ENCODE data around the gene KCNF1.

Gene KCNF1, protein sequence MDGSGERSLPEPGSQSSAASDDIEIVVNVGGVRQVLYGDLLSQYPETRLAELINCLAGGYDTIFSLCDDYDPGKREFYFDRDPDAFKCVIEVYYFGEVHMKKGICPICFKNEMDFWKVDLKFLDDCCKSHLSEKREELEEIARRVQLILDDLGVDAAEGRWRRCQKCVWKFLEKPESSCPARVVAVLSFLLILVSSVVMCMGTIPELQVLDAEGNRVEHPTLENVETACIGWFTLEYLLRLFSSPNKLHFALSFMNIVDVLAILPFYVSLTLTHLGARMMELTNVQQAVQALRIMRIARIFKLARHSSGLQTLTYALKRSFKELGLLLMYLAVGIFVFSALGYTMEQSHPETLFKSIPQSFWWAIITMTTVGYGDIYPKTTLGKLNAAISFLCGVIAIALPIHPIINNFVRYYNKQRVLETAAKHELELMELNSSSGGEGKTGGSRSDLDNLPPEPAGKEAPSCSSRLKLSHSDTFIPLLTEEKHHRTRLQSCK

GRCh38 chr2:10911291-10912075 is at the start of gene KCNF1:
Gene KCNF1, plus strand, starts transcription at chr2:10911934. Its CDS starts 493 bp downstream, at chr2:10912427.
- peak; percentile 69 for DNase-seq

- DNase-seq = no peak
These were observed 49.4 kb upstream of the KCNF1 start for GRCh38 chr2:10862330-10862729.

DNA sequence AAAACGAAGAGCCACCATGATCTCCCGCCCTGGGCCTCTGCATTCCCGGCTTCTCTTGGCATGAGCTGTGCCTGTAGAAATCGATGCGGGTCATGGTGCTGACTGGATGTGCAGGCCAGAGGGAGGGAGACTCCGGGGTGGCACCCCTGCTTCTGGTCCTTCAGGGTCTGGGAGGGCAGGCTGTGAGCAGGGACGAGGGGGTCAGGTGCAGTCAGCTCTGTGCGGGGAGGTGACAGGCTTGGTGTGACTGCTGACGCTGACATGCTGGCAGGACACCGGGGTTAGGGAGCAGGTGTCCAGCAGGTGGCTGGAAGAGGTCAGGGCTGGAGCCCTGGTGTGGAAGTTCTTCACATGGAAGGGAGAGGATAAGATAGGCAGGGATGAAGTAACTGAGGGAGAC is 48.7 kb upstream of the KCNF1 start:
- no peak for DNase-seq

- no peak for DNase-seq
These were observed 47.9 kb upstream of the KCNF1 start for GRCh38 chr2:10863837-10864236.

- DNase-seq = no peak
These were observed 47.5 kb upstream of the KCNF1 start for GRCh38 chr2:10864251-10864650.

GRCh38 chr2:10864861-10865636 is 46.7 kb upstream of the KCNF1 start:
- DNase-seq = no peak

DNA sequence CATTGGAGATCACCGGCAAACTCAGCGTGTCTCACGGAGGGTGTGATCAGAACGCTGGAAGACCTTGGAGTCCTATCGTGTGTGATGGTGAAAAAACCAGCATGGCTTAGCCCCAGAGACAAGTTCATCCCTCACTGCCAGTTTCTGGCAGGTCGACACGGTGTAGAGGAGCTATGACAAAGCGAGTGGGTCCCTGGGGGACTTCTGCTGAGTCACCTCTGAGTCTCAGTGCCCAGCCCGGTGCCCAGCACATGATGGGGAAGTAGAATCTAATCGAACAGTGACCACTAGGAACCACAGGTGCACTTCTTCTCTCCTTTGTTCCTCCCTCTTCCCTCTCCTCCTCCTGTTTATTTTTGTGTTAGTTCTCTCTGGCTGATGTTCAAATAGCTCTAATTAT is 45.9 kb upstream of the KCNF1 start:
- DNase-seq = no peak

DNA sequence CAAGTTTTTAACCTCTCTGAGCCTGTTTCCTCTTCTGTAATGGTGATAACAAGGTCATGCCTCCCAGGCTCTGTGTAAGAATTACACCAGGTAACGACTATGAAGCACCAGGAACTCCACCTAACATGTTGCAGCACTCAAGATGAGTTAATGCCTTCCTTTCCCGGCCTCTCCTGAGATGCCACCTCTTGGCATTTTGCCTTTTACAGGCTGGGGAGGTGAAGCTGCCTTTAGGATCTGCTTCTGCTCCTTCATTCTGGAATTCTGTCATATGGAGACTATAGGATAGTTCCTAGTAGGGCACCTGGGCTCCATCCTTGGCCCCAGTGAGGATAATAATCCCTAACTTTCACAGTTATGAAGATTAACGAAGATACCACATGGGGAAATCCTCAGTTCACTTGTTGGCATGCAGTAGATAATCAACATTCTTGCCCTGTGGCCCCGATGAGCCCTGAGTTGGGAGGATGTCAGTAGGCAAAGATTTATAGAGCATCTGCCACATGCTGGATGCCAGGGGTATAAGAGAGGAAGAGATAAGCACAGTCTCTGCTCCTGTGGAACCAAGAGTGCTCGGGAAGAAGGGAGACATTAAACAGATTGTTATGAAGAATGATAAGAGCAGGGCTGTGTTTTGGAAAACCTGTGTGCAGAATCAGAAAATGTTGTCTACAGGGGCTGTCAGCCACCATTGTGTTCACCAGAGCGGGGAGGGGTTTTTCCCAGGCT is 43.9 kb upstream of the KCNF1 start:
- peak; percentile 20 for DNase-seq

DNA sequence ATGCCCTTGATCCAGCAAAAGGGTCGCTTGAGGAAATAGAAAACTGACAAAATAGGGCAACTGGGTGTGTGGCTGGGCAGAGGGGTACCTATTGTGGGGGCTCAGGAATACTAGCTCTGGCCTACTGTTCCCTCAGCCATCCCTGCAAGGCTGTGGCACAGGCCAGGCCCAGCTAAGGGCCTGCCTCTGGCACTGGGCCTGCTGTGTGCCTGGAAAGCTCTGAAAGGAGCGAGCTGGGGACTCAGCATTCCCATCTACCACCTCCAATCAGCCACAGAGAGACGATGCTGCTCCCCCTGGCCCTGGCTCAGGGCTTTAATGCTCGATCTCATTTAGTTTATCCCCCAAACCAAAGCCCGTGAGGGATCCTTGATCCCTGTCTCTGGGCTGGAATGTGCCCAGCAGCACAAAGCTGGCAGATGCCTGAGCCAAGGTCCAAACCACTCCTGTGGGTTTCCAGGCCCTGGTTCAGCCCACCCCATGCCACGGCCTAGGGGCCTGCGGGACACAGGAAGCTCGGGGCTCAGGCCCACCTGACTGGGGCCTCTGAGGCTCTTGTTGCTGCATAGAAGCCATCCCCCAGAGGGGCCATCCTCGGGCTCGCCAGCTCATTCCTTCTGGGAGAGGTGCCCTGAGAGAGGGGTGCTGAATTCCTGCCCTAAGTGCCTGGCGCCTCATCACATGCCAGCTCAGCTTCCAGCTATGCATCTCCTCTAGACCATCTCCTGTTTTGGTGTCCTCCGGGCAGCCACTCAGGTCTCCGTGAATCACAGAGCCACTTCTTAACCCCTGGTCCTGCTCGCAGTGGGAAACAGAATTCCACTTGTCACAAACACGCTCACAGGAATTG is 43.0 kb upstream of the KCNF1 start:
- DNase-seq = peak; percentile 93

- no peak for DNase-seq
These were observed 39.8 kb upstream of the KCNF1 start for GRCh38 chr2:10871978-10872377.

- no peak for DNase-seq
These were observed 38.6 kb upstream of the KCNF1 start for GRCh38 chr2:10873171-10873570.

DNA sequence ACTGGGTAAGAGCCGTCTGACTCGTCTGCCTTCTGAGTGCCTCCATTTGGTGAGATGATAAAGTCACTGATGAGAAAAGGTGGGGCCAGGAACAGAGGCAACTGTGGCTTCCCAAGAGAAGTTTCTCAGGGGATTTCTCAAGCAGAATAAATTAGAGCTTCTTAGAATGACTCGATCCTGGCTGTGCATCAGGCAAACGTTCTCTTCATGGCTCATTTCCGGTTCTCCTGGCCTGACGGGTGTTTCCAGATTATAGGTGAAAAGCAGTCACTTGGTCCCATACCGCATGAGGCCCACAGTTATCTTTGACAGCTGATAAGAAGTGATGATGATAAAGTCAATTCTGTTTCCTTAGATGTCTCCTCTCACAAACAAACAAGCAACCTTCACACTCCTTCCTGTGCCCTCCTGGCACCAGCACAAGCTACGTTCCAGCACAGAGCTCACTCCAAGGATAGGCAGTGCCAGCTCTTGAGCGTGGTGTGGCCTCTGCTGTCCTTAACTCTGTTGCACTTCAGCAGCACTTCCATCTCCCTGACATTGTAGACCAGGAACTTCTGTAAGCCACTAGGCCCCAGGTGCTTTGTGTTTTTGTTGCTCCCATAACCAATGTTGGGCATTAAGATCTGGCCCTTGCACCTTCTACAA is 37.8 kb upstream of the KCNF1 start:
- DNase-seq = peak; percentile 21

GRCh38 chr2:10875126-10875525 is 36.6 kb upstream of the KCNF1 start:
- DNase-seq = no peak

DNA sequence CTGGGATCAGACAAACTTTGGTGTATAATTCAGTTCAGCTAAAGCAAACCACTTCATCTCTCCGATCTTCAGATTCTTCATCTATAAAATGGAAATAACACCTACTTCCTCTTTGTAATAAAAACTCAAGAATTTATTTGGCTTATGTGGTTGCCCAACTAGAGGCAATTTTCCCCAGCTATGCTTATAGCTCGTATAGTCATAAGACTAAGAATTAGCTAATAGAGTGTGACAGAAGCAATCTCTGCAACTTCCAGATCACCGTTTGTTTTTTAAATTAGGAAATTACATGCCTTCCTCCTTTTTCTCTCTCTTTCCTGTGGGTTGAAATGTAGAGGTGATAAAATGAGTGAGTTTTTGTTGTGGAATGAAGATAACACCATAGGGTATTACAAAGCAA is 35.3 kb upstream of the KCNF1 start:
- DNase-seq = no peak

DNA sequence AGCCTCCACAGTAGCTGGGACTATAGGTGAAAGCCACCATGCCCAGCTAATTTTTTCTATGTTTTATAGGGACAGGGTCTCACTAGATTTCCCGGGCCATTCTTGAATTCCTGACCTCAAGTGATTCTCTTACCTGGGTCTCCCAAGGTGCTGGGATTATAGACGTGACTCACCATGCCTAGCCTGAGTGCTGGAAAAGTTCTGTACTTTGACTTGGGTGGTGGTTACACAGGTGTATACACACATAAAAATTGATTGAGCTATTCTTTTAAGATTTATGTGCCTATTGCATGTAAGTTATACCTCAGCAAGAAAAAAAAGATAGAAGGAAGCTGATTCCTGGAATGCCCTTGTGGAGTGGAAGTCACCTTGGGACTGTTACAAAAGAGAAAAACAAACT is 34.8 kb upstream of the KCNF1 start:
- no peak for DNase-seq

DNA sequence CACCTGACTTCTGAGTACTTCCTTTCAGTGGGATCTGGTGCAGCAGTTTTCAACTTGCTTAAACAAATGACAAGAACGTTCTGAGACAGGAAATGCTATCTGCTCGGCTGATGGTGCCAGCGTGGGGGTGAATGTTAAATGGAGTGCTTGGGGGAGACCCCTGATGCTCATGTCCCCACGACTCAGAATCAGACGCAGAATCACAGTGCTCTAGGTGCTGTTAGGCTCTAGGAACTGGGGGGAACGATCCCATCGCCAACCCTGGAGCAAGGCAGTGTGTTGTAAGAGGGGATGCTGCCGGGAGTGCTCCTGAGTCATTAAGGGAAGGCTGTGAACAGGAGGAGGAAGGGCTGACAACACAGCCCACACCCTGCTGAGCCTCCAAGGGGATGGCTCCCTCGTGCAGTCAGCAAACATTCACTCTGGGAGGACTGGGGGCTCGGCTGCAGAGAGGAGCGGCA is 34.1 kb upstream of the KCNF1 start:
- DNase-seq = peak; percentile 33

DNA sequence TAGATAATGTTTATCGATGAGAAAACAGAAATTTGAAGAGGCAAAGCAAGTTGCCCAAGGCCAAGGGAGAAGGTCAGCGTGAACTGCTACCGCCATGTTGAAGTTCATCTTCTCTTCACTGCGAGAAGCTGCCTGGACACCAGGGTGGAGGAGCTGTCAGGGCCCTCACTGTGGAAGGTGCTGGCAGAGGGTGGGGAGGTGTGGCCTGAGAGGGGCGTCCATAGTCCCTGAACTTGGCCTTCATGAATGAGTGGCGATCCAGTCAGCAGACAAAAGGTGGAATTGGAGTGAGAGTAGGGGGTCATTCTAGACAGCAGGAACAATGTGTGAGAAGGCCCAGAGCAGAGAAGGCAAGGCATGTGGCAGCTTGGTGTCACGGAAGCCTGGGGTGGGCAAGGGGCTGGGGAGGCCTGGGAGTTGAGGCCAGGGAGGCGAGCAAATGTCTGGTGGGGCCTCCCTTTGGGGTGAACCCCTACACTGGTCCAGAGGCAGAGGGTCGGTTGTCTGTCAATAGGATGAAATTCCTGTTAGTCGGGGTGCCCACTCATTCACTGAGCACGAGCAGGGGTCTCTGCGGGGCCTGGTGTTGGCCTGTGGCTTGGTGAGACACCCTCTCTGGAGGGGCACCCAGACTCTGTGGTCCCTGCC is 33.3 kb upstream of the KCNF1 start:
- no peak for DNase-seq

- DNase-seq = no peak
These were observed 32.6 kb upstream of the KCNF1 start for GRCh38 chr2:10879159-10879558.

DNA sequence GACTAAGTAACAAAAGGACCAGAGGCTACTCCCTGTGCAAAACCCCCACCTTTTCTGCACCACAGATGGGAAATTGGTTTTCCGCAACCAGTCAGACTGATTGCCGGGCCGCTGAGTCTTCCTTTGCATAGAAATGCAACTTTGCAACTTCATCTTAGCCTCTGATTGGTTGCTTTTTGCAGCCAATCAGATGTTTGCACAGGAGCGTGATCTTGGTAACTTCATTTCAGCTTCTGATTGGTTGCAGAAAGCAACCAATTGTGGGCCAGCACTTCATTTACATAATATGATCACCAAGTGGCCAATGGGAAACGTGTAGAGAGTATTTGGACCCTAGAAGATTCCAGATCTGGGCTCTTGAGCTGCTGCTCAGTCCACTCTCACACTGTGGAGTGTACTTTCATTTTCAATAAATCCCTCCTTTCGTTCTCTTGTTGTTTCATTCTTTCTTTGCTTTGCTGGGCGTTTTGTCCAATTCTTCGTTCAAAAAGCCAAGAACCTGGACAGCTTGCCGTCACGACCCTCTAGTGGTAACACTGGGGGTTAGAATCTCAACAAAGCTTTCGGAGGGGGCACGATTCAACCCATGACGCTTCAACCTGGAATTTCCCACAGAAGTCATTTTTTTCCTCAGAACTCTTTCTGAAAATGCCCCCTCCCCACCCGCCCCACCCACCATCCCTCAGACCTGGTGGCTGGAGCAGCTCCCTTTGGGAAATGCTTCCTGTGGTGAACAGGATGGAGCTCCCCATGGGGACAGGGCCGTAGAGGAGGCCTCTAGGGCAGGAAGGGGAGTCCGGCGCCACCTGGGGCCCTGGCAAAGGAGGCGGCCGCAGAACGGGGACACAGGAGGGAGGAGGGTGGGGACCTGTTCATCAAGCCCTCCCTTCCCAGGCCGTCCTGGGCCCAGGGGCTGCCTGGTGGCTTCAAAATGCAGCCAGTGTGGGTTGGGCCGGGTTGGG is 31.8 kb upstream of the KCNF1 start:
- DNase-seq = no peak
